Measurements from ENCODE around the gene ANGPTL1.

GRCh38 chr1:178868706-178869105 lies 2.2 kb downstream of the ANGPTL1 start:
- TF ChIP-seq CTCF (conservative IDR thresholded peaks at IDR 0.05; ENCODE audit: low read length): no peak
- no peak for TF ChIP-seq EZH2phosphoT487 (IDR thresholded peaks at IDR 0.05; ENCODE audit: borderline replicate concordance)
